Activated B cell treated with CpG ODN at 0.5 μM for 24 hours (primary cell): ENCODE measurements around the gene TCEAL8. TPM values are rescaled to one million over a fixed set of nuclear protein-coding genes. Genes with fewer than 3 reads are reported as not detected.

Source experiments
- ATAC-seq: fragments of 200-7000 bp; cut with Tn5 transposase; one replicate; pipeline ENCODE4 v1.10.0; 2021; ENCODE audit warnings: low read depth, mild to moderate bottlenecking, moderate library complexity
- CTCF ChIA-PET: fragments of 350-600 bp; sonication (Branson Sonifier 250); formaldehyde crosslinking; loops from one replicate; lab custom pipeline; 2021; ENCODE audit warnings: antibody characterized with exemption; lab: Charles Lee
- POLR2A ChIA-PET: fragments of 350-600 bp; sonication (Branson Sonifier 250); formaldehyde crosslinking; loops from one replicate; lab custom pipeline; 2021; ENCODE audit warnings: antibody characterized with exemption; lab: Charles Lee
- DNase-seq: peaks from one replicate; pipeline ENCODE4 v3.0.0; 2022
- H3K27ac Mint-ChIP-seq: one replicate; pipeline ENCODE4 v1.8.0; 2020; ENCODE audit warnings: mixed read lengths
- H3K27me3 Mint-ChIP-seq: one replicate; pipeline ENCODE4 v1.8.0; 2021; ENCODE audit warnings: mixed read lengths
- H3K36me3 Mint-ChIP-seq: one replicate; pipeline ENCODE4 v1.8.0; 2021; ENCODE audit warnings: low read depth, mixed read lengths
- H3K4me1 Mint-ChIP-seq: one replicate; pipeline ENCODE4 v1.8.0; 2021; ENCODE audit warnings: mixed read lengths
- H3K4me3 Mint-ChIP-seq: one replicate; pipeline ENCODE4 v1.8.0; 2020; ENCODE audit warnings: mild to moderate bottlenecking, mixed read lengths
- H3K9me3 Mint-ChIP-seq: one replicate; pipeline ENCODE4 v1.8.0; 2020; ENCODE audit warnings: mixed read lengths
- intact Hi-C: fragments of 100-400 bp; cut with micrococcal nuclease; formaldehyde crosslinking; loops from one replicate; pipeline ENCODE4 v1.15.1; 2024
- total RNA-seq: library from RNA; stranded (reverse); gene quantifications from 2 replicates; pipeline ENCODE4 v1.2.3, GENCODE V29; 2022
- TF ChIP-seq, protein P1 (sequence below): fragments of 200-600 bp; IDR thresholded peaks from one replicate; pipeline ENCODE4 v1.8.0; 2022; ENCODE audit warnings: antibody characterized with exemption, mild to moderate bottlenecking

TCEAL8 gene, protein sequence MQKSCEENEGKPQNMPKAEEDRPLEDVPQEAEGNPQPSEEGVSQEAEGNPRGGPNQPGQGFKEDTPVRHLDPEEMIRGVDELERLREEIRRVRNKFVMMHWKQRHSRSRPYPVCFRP
- 14.6 and 16.3 TPM in 2 replicates for total RNA-seq

DNA sequence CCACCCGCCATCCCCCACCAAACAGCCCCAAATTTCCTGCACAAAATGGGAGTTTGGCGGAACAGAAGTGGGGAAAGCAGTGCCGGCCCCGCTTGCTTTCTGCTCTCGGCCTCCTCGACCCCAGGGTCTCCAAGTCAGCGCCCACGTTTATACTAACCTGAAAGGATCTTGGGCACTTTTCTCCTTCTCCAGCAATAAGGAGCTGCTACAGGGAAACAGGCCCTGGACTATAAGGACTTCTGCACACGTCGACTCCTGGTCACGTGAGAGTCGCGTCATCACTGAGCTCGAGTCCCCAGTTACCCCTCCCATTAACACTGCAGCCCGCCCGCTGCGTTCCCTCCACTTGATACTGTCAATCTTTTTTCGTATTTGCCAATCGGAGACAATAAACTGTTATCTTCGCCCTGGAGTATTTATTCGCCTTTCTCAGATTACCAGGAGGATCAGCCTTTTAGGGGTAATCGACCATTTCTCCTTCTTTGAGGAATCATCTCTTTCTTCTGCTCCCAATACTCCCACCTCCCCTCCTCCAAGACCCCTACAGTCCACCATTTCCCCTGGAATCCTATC lies at the start of gene TCEAL8:
TSS of gene TCEAL8 (minus strand) at position 235 of the 573 bp plus-strand sequence. CDS start 1,176 bp downstream, outside the sequence.
- Mint-ChIP-seq H3K27me3 (no peaks in the 10 kb centered on the region), H3K27ac (peak within 1 kb of the TSS; percentile 84), H3K4me3 (peak within 1 kb of the TSS; percentile 95), H3K36me3 (peaks cover 8% of the 10 kb centered on the region), H3K4me1 (peaks cover 12% of the 10 kb centered on the region), H3K9me3 (no peaks in the 10 kb centered on the region)
- POLR2A ChIA-PET, result interaction anchor here (1.4 kb wide), 1 partner anchor 1324 kb away, joined by 4 read pairs; no protein-coding TSS in a partner anchor
- CTCF ChIA-PET, result interaction anchor here (1.0 kb wide), 1 partner anchor 44 kb away, joined by 4 read pairs; no protein-coding TSS in a partner anchor
- DNase-seq (peak; percentile 27), ATAC-seq (peak; percentile 91)
- TF ChIP-seq, protein P1, sequence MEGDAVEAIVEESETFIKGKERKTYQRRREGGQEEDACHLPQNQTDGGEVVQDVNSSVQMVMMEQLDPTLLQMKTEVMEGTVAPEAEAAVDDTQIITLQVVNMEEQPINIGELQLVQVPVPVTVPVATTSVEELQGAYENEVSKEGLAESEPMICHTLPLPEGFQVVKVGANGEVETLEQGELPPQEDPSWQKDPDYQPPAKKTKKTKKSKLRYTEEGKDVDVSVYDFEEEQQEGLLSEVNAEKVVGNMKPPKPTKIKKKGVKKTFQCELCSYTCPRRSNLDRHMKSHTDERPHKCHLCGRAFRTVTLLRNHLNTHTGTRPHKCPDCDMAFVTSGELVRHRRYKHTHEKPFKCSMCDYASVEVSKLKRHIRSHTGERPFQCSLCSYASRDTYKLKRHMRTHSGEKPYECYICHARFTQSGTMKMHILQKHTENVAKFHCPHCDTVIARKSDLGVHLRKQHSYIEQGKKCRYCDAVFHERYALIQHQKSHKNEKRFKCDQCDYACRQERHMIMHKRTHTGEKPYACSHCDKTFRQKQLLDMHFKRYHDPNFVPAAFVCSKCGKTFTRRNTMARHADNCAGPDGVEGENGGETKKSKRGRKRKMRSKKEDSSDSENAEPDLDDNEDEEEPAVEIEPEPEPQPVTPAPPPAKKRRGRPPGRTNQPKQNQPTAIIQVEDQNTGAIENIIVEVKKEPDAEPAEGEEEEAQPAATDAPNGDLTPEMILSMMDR, result no peak
- intact Hi-C loops, result loop anchor here (5.0 kb wide), 1 partner anchor 57 kb away; the partner anchor contains the start of gene BEX2

DNA sequence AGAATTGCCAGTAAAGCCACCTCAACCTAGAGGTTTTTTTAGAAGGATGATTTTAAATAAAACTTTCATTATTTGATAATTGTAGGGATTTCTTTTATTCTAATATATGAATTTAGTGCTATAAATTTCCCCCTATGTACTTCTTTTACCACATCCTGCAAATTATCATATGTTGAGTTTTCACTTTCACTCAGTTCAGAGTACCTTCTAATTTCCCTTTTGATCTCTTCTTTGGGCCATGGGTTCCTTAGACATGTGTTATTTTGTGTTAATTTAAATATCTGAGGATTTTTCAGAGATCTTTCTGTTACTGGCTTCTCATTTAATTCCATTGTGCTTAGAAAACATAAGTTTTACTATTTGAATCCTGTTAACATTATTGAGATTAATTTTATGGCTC lies 49.8 kb upstream of the TCEAL8 start:
- H3K27ac Mint-ChIP-seq, result no peak overlapping the region
- no peak overlapping the region for H3K4me3 Mint-ChIP-seq
- intact Hi-C loops, result no loop called here
- TF ChIP-seq, protein P1, result no peak
- H3K27me3 Mint-ChIP-seq, result no peaks in the 10 kb centered on the region
- no peaks in the 10 kb centered on the region for H3K36me3 Mint-ChIP-seq
- ChIA-PET CTCF (no interaction called here), POLR2A (no interaction called here)
- DNase-seq (no peak), ATAC-seq (no peak)
- peaks cover 2% of the 10 kb centered on the region for H3K9me3 Mint-ChIP-seq
- H3K4me1 Mint-ChIP-seq, result no peaks in the 10 kb centered on the region

DNA sequence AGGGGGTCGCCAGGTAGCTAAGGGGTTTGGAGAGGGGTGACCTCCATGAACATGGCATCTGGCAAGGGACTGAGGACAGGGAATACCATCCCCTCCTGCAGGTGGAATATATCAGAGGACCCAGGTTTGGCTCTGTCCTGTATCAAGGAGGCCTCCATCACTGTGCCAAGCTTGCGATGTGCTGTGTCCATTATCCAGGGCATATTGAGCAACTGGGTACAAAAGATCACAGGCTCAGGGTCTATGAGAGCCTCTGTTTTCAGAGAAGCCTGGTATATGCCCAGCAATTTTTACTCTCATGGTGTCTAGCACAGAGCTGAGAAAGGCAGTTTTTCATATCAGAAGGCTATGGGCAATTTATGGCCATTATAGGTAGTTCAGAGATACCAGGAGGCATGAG lies 38.2 kb upstream of the TCEAL8 start:
- DNase-seq (no peak), ATAC-seq (no peak)
- ChIA-PET POLR2A (no interaction called here), CTCF (no interaction called here)
- peaks cover 3% of the 10 kb centered on the region for H3K27me3 Mint-ChIP-seq
- peaks cover 2% of the 10 kb centered on the region for H3K9me3 Mint-ChIP-seq
- no peaks in the 10 kb centered on the region for H3K4me1 Mint-ChIP-seq
- H3K4me3 Mint-ChIP-seq, result no peak overlapping the region
- H3K27ac Mint-ChIP-seq, result no peak overlapping the region
- H3K36me3 Mint-ChIP-seq, result no peaks in the 10 kb centered on the region
- TF ChIP-seq, protein P1, result no peak
- intact Hi-C loops, result no loop called here

DNA sequence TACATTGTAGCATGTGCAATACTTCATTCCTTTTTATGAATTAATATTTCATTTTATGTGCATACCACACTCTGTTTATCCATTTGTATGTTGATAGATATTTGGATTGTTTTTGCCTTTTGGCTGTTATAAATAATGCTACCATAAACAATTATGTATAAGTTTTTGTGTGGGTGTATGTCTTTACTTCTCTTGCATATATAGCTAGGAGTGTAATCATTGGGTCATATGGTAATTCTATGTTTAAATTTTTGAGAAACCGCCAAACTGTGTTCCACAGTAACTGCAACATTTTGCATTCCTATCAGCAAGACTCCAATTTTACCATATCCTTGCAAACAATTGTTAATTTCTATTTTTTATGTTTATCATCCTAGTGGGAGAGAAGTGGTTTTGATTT lies 24.7 kb upstream of the TCEAL8 start:
- H3K27ac Mint-ChIP-seq, result no peak overlapping the region
- H3K36me3 Mint-ChIP-seq, result no peaks in the 10 kb centered on the region
- H3K9me3 Mint-ChIP-seq, result no peaks in the 10 kb centered on the region
- peaks cover 32% of the 10 kb centered on the region for H3K27me3 Mint-ChIP-seq
- intact Hi-C loops, result no loop called here
- ChIA-PET CTCF (no interaction called here), POLR2A (no interaction called here)
- H3K4me1 Mint-ChIP-seq, result peaks cover 9% of the 10 kb centered on the region
- H3K4me3 Mint-ChIP-seq, result no peak overlapping the region
- ATAC-seq (no peak), DNase-seq (no peak)
- TF ChIP-seq, protein P1, result no peak

DNA sequence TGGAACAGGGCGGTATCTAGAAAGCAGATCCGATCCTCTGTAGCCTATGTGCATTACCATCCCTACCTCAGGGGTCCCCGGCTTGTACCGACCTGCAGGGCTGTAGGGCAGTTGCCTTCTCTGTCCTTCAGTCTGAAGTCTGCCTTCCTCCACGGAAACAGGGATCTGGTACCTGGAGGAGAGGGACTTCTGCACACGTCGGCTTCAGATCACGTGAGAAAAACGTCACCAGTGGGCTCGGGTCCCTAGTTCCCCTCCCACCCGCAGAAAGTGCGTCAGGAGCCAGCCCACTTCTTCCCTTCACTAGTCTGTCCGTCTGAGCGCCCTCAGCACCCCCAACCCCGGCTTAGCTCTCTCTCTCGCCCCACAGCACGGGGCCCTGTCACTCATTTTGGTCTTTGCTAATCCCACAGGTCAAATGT lies 21.6 kb upstream of the TCEAL8 start, which contains the start of gene TCEAL5:
TSS of gene TCEAL5 (minus strand) at position 170 of the 422 bp plus-strand sequence. CDS start 2,187 bp downstream, outside the sequence.
- H3K27me3 Mint-ChIP-seq, result peaks cover 34% of the 10 kb centered on the region
- intact Hi-C loops, result no loop called here
- no peak within 1 kb of the TSS for H3K27ac Mint-ChIP-seq
- H3K4me1 Mint-ChIP-seq, result peaks cover 9% of the 10 kb centered on the region
- H3K36me3 Mint-ChIP-seq, result no peaks in the 10 kb centered on the region
- CTCF ChIA-PET, result no interaction called here
- H3K4me3 Mint-ChIP-seq, result peak within 1 kb of the TSS; percentile 59
- POLR2A ChIA-PET, result no interaction called here
- TF ChIP-seq, protein P1, result no peak
- no peaks in the 10 kb centered on the region for H3K9me3 Mint-ChIP-seq
- DNase-seq, result no peak
- no peak for ATAC-seq
